K562 (cell line): ENCODE data around the gene SKOR1. TPM values are rescaled to one million over a fixed set of nuclear protein-coding genes. Genes with fewer than 3 reads are reported as not detected.

Experiments used
- ATAC-seq: fragments of 200-7000 bp; cut with Tn5 transposase; 3 replicates; pipeline ENCODE4 v1.9.1; 2020; ENCODE audit warnings: moderate library complexity
- BruUV-seq: library from RNA; stranded (reverse); fragments of 400-500 nt; replicated peaks from 2 replicates; lab custom pipeline; 2021; lab: Mats Ljungman, UMichigan
- CTCF ChIA-PET: fragments of 300-600 bp; formaldehyde crosslinking; extraction: SDS; loops from one replicate; lab custom pipeline; 2021; ENCODE audit warnings: low intra/inter-chr PET ratio; lab: Yijun Ruan, JAX
- POLR2A ChIA-PET: fragments of 300-600, 350-650 bp; sonication (Branson Sonifier 250); formaldehyde crosslinking; extraction: SDS; loops from one replicate; lab custom pipeline; 2021; ENCODE audit warnings: antibody characterized with exemption, inconsistent platforms; lab: Yijun Ruan, JAX
- DNase-seq, 4 experiments: peaks; one replicate each; pipeline versions ENCODE4 v3.0.0 to v3.0.0-alpha.2; 2011 to 2018; ENCODE audit warnings: low spot score in 3 of 4, mixed read lengths in 3 of 4; ENCODE audit errors: extremely low read depth in 1 of 4
- FAIRE-seq: peaks from 2 replicates; lab custom pipeline; 2011; peaks lifted over from hg19 to GRCh38; lab: Jason Lieb, UNC
- H2AFZ ChIP-seq: 2 replicates; pipeline ENCODE4 v1.6.0; 2011; ENCODE audit warnings: low read depth, low read length, control low read depth, inconsistent platforms
- H3K27ac ChIP-seq: fragments of 200-600 bp; 3 replicates; pipeline ENCODE4 v1.8.0; 2011; ENCODE audit warnings: low read depth, mild to moderate bottlenecking, control low read depth, inconsistent platforms, low read length, moderate library complexity, mixed read lengths; ENCODE audit errors: extremely low read depth
- H3K27me3 ChIP-seq, 2 experiments: fragments of 300-600 bp in 1 of 2; 2 replicates in 1 of 2; 3 replicates in 1 of 2; pipeline versions ENCODE4 v1.6.0 to v1.8.0; 2011; ENCODE audit warnings: inconsistent platforms in 2 of 2, low read length in 2 of 2, mild to moderate bottlenecking in 1 of 2, mixed read lengths in 1 of 2, moderate library complexity in 1 of 2; ENCODE audit not compliant: control insufficient read depth in 2 of 2, insufficient read depth in 2 of 2
- H3K36me3 ChIP-seq: fragments of 300-600 bp; 3 replicates; pipeline ENCODE4 v1.8.0; 2011; ENCODE audit warnings: mild to moderate bottlenecking, low read length, inconsistent platforms; ENCODE audit not compliant: control insufficient read depth, insufficient read depth
- H3K4me1 ChIP-seq, 2 experiments: fragments of 200-600 bp in 1 of 2; replicated peaks in 1 of 2; 2 replicates in 1 of 2; 3 replicates in 1 of 2; pipeline versions ENCODE4 v1.5.1 to v1.8.0; 2011; ENCODE audit warnings: inconsistent platforms in 2 of 2, low read length in 2 of 2, mild to moderate bottlenecking in 1 of 2, mixed read lengths in 1 of 2, moderate library complexity in 1 of 2; ENCODE audit not compliant: control insufficient read depth in 2 of 2, insufficient read depth in 2 of 2
- H3K4me2 ChIP-seq: 2 replicates; pipeline ENCODE4 v1.6.1; 2011; ENCODE audit warnings: low read length, control low read depth, inconsistent platforms, mixed read lengths; ENCODE audit not compliant: insufficient read depth
- H3K4me3 ChIP-seq: fragments of 200-600 bp; sonication (generic), shearing (Covaris generic); 2 replicates; pipeline ENCODE4 v1.5.1; 2016; ENCODE audit warnings: control low read depth, inconsistent platforms
- H3K79me2 ChIP-seq: fragments of 200-600 bp; 3 replicates; pipeline ENCODE4 v1.8.0; 2011; ENCODE audit warnings: low read length, inconsistent platforms; ENCODE audit not compliant: control insufficient read depth, insufficient read depth
- H3K9ac ChIP-seq, 2 experiments: 2 replicates each; pipeline versions ENCODE4 v1.6.0 to v1.6.1; 2011; ENCODE audit warnings: low read depth in 2 of 2, low read length in 2 of 2, control low read depth in 1 of 2, inconsistent platforms in 1 of 2, mild to moderate bottlenecking in 1 of 2, mixed read lengths in 1 of 2; ENCODE audit not compliant: insufficient read depth in 1 of 2
- H3K9me1 ChIP-seq: one replicate; pipeline ENCODE4 v1.6.0; 2011; ENCODE audit warnings: inconsistent platforms, mild to moderate bottlenecking, low read length, moderate library complexity; ENCODE audit not compliant: control insufficient read depth, insufficient read depth
- H3K9me3 ChIP-seq: replicated peaks from 2 replicates; pipeline ENCODE4 v1.5.1; 2011; ENCODE audit warnings: low read depth, low read length, inconsistent platforms; ENCODE audit not compliant: control insufficient read depth, insufficient read depth
- H4K20me1 ChIP-seq: replicated peaks from 2 replicates; pipeline ENCODE4 v1.6.1; 2011; ENCODE audit warnings: low read length, inconsistent platforms, mixed read lengths; ENCODE audit not compliant: control insufficient read depth, insufficient read depth
- EZH2 ChIP-seq: IDR thresholded peaks from 2 replicates; pipeline ENCODE4 v1.6.1; 2012; ENCODE audit warnings: low read depth, mild to moderate bottlenecking, inconsistent platforms, low read length, borderline replicate concordance
- ZBTB17 ChIP-seq: fragments of 450-650 bp; formaldehyde crosslinking; IDR thresholded peaks from 2 replicates; pipeline ENCODE4 v1.4.0; 2020; ENCODE audit warnings: mild to moderate bottlenecking
- ZKSCAN8 ChIP-seq: fragments of 200-800 bp; sonication (Bioruptor generic); IDR thresholded peaks from 2 replicates; pipeline ENCODE4 v1.6.1; 2016; ENCODE audit warnings: missing genetic modification characterization, missing compliant biosample characterization
- ZNF780A ChIP-seq: fragments of 250-450 bp; sonication (Bioruptor Pico); IDR thresholded peaks from 2 replicates; pipeline ENCODE4 v1.5.0; 2021; ENCODE audit warnings: mild to moderate bottlenecking
- ZSCAN29 ChIP-seq: fragments of 450-650 bp; IDR thresholded peaks from 2 replicates; pipeline ENCODE4 v1.6.1; 2017
- WGBS: fragments of 100-300 bp; shearing (Covaris generic); methylation state at CpG from one replicate; pipeline ENCODE4 v1.1.6; 2016; ENCODE audit warnings: low coverage, mixed read lengths; ENCODE audit not compliant: insufficient coverage; ENCODE audit errors: missing lambda C conversion rate; 5-methylcytosine and 5-hydroxymethylcytosine counted together
- in situ Hi-C: fragments of 300-500 bp; cut with MboI; formaldehyde crosslinking; loops from 4 replicates; pipeline ENCODE4 v1.15.0; 2018; ENCODE audit warnings: inconsistent platforms, mixed read lengths
- intact Hi-C: fragments of 100-400 bp; cut with micrococcal nuclease; formaldehyde crosslinking; loops from 2 replicates; pipeline ENCODE4 v1.14.2; 2022
- polyA plus RNA-seq, 8 experiments: library from polyadenylated mRNA; depleted of rRNA in 4 of 8; stranded (reverse) in 5 of 8; unstranded in 3 of 8; fragments of >200 nt; fragmentation: Nextera tagmentation in 2 of 8; fragmentation: Illumina TruSeq in 1 of 8; extraction: Ambion mirVana in 2 of 8; extraction: Trizol in 1 of 8; gene quantifications; 2 replicates each; pipeline versions ENCODE4 v1.2.1 to v1.2.3, GENCODE V29; 2011 to 2014; ENCODE audit warnings: inconsistent platforms in 1 of 8, missing spikeins in 1 of 8
- total RNA-seq, 7 experiments: library from RNA; depleted of rRNA in 6 of 7; stranded (reverse); fragments of >200 nt in 6 of 7; fragmentation: Illumina TruSeq in 2 of 7; extraction: Trizol in 2 of 7; gene quantifications; 2 replicates each; pipeline versions ENCODE4 v1.2.1 to v1.2.3, GENCODE V29; 2011 to 2021; ENCODE audit warnings: low replicate concordance in 1 of 7

The SKOR1 gene
- total and polyA plus RNA-seq, 9 of the 15 experiments (the other 6 are each of a cell fraction or from before 2014, with no cell fraction given) = 0.04 to 0.41 (median 0.09) TPM; not detected in 3

- Histone ChIP-seq H3K4me1 (peaks cover 7 to 12% of the 10 kb centered on the region in 2 experiments; a peak in 4 of 5 replicates), H2AFZ (peak overlapping the region; percentile 98), H3K4me3 (peak overlapping the region; percentile 40; the same call in 1 of the 2 replicates), H3K27ac (no peak overlapping the region), H3K4me2 (peak overlapping the region; percentile 72), H3K9ac (peak overlapping the region; percentile 68 to 89; a peak in 3 of 4 replicates), H3K9me1 (no peaks in the 10 kb centered on the region), H3K36me3 (no peaks in the 10 kb centered on the region), H3K9me3 (no peaks in the 10 kb centered on the region), H3K79me2 (no peaks in the 10 kb centered on the region), H4K20me1 (no peaks in the 10 kb centered on the region), H3K27me3 (no peaks in the 10 kb centered on the region)
- no TSS peak for BruUV-seq
- POLR2A ChIA-PET = interaction anchor here (0.7 to 1.2 kb wide), 5 partner anchors 20 to 916 kb away, joined by 3 to 4 read pairs (median 3); no protein-coding TSS in a partner anchor
- intact Hi-C loops (loop anchor here (1.0 to 5.0 kb wide), 4 partner anchors 74 to 349 kb away; no protein-coding TSS in a partner anchor), in situ Hi-C loops (loop anchor here (5.0 kb wide), 1 partner anchor 299 kb away; no protein-coding TSS in a partner anchor)
- CTCF ChIA-PET = interaction anchor here (0.6 to 2.3 kb wide), 11 partner anchors 14 to 956 kb away, joined by 3 to 13 read pairs (median 4); no protein-coding TSS in a partner anchor
- TF ChIP-seq EZH2 = no peak
- TF ChIP-seq ZBTB17 = no peak
- no peak for TF ChIP-seq ZNF780A (CRISPR knock-in tag)
- no peak for TF ChIP-seq ZSCAN29
- no peak for TF ChIP-seq ZKSCAN8 (CRISPR knock-in tag)
- FAIRE-seq (no peak), ATAC-seq (peak; percentile 24), DNase-seq (no peak)
- 32% methylated on average over 16 of the region's 16 CpGs for WGBS
Observed at GRCh38 chr15:67862750-67863441, 37.6 kb downstream of the SKOR1 start.
